Right forelimb (tissue), 1 donor: ENCODE results near the gene KCNN1.

Experiments
- DNase-seq: peaks from one replicate; pipeline ENCODE4 v3.0.0-alpha.2; 2018

KCNN1 gene

DNA sequence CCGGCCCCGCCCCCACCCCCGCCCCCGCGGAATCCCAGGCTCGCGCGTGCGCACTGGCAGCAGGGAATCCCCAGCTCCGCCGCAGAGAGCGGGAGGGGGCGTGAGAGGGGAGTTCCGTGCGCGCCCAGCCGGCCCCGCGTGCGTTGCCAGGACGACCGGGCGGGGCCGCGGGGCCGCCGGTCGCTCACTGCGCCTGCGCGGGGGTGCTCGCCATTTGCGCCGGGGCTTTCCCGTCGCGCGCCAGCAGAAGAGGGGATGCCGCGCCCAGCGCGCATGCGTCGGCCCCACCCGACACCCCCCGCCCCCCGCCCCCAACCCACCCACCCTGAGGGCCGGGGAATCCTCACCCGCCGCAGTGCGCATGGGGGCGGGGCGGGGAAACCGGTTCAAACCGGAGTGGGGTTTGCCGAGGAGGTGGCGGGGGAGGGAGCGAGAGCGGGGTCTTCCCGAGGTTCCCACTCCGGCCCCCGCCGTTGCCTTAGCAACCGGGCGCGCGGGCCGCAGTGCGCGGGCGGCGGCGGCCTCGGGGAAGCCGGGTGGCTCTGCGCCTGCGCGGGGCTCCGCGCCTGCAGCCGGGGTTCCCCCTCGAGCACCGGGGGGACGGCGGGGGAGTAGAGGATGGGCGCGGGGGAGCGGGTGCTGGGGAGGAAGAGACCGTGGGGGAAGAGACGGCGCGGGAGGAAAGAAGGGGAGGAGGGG is 18.9 kb upstream of the KCNN1 start:
- peak; percentile 99 for DNase-seq

DNA sequence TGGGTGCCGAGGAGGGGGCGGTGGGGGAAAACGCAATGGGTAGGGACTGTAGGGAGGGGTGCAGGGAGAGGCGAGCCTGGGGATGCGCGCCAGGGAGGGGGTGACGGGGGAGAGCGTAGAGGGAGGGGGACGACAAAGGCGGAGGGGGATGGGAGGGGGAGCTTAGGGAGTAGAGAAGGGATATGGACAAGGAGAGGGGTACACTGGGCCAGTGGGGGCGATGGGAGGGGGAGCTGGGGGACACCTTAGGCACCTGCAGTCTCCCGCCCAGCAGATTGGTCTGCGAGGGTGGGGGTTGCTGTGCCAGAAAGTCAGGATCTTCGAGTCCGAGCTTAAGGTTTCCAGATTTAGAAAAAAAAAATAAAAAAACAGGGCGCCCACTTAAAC is 18.4 kb upstream of the KCNN1 start:
- no peak for DNase-seq

DNA sequence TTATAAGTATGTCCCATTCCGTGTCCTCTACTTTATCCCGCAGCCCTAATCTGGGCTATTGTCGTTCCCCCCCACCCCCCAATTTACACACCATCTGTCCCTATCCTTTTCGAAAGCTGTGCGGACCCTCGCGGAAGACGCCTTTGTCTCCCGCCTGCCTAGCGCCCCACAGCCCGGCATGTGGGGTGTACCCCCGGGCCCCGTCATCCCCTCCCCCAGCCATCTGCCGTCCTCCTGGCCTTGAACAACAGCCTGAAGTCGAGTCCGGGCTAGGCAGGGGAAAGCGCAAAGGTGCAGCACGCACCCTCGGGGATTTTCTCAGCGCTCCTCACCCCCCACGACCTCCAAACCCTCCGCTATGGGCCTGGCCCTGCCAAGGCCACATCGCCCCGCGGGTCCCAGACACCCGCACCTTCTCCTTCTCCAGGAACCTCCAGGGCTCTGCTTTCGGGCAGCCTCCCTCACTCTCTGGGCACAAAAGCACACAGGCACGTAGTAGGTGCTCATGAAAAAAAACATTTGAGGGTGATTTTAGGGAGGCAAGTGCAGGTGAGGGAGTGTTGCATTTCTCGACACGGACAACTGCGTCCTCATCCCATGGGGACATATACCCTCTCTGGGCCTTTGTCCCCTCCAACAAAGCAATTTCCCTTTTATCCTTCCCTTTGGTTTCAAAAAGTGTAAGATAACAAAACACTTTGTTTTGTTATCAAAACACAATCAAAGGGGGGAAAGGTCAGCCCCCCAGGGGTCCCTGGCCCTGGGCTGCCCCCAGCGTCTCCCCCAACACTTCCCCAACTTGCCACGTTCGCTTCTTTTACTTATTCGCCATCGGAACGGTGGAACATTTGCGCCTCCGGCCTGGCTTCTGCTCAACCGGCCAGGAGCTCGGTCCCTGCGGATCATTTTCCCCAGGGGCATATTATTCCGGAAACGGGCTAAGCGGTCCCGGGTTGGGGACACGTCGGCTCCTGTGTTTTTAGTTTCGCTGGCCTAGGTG is 17.7 kb upstream of the KCNN1 start:
- no peak for DNase-seq

DNA sequence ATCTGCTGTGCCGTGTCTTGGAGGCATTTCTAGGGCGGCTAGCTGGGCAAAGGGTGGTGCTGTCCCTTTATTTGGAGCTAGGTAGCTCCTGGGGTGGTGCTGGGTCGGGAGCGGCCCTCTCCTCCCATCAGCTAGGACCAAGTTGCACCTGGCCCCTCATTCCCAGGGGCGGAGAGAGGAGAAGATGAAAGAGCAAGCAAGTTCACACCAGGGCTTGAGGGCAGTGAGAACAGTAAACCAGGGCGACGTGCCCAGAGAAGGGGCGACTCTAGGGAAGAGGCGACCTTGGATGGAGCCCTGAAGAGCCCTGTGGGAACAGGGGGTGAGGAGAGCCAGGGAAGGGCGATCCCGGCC is 17.0 kb upstream of the KCNN1 start:
- no peak for DNase-seq

DNA sequence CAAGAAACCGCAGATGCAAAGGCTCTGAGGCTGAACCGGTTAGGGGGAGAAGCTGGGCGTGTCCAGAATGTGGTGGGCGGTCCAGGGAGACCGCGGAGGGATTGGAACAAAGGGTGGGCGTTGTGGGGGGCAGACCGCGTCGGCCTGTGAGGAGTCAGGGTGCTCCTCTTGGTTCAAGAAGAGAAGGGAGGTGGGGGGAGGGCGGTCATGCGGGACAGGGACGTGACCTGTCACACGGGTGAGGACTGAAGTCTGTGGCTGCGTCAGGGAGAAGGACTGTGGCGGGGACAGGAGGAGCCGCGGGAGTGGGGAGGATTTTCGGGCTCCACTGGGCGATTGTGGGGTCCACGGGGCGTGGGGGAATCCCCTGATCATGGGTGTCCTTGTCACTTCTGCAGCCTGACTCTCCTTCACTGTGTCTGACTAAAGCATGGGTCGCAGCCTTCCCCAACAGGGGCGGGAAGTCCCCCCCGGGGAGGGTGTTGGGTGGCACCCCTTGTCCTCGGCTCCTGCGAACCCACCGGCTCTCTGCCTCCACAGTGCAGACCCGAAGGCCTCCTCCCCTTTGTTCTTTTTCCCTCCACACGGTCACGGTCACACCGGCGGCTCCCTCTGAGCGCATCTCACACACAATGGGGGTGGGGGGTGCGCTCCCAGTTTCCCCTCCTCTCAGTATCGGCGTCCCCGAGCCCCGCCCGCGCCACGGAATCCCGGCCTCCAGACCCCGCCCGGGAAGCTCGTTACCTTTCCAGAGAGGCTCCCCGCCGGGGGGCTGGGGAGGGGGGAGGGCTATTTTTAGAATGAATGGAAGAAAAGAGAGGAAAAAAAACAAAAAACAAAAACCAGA is 16.4 kb upstream of the KCNN1 start:
- no peak for DNase-seq

DNA sequence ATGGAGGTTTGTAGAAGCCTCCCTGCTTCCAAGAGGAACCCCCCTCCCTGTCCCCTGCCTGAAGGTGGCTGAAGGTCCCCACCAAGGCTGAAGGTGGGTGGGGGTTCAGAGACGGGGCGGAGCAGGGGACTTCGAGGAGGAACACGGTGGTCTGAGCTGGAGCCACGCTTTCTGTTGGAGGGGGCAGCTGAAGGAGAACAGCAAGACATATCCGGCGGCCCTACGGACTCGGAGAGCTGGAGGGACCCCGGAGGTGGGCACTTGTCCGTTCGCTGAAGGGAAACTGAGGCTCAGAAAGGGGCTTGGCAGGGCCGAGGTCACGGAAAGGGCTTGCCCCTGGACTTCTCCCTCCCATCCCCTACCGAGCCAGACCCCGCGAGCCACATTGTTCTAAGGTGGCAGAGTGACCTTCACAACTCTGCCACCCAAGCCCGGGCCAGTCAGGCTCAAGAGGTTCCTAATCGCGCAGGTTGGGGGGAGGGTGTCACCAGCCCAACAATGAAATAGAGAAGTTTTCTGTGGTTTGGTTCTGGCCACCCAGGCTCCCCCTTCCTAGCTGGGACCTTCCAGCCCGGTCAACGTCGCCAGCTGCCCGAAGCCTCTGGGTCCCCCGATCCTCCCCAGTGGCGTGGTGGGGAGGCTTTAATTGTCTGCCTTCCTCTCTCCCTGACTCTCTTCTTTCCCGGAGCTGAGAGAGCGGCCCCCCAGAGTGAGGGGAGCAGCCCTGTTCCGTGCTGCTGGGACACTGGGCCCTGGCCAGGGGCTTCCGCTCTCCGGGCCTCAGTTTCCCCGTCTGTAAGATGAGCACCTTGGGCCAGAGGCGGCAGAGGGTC is 15.5 kb upstream of the KCNN1 start:
- no peak for DNase-seq

DNA sequence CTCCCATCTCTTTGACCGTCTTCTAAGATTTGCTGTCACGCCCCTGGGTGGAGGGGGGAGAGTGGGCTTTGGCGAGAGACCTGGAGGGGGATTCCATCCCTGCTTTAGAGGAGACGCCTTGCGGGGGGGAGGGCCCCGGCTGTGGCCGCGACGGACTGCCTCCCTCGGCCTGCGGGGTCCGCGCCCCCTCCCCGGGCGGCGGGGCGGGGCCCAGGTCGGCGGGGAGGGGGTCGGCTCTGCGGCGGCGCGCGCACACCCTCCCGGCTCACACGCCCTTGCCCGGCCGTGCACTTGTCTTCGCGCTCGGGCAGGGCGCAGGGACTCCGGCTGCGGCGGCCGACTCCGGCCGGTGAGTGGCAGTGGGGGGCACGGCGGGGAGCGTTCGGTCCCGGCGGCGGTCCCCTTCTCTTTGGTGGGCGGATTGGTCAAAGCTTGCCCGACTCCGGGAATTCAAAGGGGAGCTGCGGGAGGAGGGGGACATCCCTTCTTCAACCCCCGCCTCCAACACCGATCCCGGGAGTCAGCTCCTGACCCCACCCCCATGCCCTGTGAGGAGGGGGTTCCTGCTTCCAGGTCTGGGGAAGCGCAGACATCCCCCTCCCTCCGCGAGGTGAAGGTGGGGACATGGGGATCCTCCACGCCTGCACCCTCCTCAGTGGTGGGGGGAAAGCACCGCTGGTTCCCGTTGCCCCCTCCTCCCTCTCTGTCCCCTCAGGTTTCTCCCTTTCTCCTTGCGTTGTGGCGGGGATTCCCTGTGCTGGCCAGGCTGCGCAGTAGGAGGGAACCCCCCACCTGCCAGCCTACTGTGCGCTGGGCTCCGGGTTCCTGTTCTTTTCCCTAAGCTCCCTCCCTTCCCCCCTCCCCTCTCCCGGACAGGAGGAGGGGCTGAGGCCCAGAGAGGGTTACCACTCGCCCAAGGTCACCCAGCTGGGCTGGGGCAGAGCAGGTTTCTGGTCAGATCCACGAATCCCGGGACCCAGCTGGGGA is 14.6 kb upstream of the KCNN1 start:
- DNase-seq, result no peak

DNA sequence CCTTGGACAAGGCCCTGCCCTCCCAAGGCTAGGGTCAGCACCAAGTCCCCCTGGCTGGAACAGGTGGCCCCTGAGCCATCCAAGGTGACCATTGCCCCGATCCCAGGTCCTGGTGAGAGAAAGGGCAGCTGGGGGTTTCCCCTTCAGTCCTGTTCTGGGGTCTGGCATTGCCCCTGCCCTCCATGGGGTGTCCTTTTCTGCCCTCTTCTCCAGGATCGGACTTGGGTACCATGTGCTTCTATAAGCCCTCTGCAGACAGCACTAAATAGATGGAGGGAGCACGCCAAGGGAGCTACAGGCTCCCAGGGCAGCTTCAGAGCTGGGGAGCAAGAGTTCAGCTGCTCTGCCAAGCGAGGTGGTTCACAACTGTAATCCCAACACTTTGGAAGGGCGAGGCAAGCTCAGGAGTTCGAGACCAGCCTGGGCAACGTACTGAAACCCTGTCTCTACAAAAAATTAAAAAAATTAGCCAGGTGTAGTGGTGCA is 13.5 kb upstream of the KCNN1 start:
- no peak for DNase-seq

DNA sequence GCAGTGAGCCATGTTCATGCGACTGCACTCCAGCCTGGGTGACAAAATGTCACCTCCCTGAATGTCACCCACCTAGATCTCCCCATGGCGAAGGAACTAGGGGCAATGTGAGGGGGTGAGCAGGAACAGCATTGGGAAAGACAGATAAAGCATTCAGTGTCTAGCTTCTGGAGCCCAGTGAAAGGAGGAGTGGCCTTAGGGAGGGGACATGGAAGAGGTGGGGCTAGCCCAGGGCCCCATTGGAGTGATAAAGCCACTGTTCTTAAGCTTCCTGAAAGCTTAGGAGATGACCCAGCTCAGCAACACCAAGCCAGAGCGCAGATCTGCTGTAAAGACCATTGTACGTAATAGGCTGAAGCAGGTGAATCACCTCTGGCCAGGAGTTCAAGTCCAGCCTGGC is 13.0 kb upstream of the KCNN1 start:
- no peak for DNase-seq

DNA sequence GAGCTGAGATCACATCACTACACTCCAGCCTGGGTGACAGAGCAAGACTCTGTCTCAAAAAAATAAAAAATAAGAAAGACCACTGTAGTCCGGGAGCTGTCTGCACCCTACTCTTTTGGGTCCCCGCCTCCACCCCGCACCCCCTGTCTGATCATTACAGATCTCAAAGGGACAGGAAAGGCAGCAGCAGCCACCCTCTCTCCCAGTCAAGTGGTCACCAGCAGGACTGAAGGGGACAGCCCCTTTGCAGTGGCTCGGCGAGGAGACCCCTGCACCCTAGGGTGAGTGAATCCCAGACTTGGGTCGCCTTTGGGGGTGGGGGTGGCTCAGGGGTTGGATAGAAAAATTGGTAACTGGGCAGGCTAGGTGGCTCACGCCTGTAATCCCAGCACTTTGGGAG is 12.5 kb upstream of the KCNN1 start:
- no peak for DNase-seq

DNA sequence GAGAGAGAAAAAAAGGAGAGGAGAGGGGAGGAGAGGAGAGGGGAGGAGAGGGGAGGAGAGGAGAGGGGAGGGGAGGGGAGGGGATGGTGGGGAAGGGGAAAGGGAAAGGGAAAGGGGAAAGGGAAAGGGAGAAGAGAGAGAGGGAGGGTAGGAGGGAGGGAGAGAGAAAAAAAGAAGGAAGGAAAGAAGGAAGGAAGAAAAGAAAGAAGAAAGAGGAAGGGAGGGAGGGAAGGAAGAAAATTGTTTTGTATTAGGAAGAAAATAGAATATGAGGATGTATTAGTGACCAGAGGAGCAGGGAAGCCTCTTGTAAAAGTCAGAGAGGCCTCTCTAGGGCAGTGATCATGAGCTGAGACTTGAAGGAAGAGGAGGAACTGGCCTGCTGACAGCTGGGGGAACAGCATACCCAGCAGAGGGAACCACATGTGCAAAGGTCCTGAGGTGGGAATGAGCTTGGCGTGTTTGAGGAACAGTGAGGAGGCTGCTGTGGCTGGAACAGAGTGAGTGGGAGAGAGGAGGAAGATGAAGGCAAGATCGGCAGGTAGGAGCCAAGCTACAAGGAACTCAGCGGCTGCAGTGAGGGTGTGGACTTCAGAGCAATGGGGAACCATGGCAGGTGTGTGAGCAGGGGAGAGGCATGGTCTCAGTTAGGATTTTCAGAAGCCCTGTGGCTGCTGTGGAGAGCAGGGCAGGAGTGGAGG is 9.6 kb upstream of the KCNN1 start:
- DNase-seq, result no peak

DNA sequence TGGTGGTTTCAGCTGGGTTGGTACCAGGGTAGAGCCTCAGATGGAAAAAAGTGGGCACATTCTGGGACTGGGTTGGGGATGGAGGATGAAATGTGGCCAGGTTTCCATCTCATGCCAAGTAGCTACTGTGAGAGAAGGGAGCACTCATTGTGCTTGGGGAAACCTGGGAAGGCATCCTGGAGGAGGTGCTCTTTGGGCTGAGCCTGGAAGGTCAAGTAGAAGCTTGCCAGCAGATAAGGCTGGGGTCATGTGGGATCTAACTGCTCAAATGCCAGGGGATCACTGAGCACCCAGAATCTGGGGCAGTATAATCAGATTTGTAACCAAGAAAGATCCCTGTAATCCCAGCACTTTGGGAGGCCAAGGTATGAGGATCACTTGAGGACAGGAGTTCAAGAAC is 9.0 kb upstream of the KCNN1 start:
- no peak for DNase-seq

DNA sequence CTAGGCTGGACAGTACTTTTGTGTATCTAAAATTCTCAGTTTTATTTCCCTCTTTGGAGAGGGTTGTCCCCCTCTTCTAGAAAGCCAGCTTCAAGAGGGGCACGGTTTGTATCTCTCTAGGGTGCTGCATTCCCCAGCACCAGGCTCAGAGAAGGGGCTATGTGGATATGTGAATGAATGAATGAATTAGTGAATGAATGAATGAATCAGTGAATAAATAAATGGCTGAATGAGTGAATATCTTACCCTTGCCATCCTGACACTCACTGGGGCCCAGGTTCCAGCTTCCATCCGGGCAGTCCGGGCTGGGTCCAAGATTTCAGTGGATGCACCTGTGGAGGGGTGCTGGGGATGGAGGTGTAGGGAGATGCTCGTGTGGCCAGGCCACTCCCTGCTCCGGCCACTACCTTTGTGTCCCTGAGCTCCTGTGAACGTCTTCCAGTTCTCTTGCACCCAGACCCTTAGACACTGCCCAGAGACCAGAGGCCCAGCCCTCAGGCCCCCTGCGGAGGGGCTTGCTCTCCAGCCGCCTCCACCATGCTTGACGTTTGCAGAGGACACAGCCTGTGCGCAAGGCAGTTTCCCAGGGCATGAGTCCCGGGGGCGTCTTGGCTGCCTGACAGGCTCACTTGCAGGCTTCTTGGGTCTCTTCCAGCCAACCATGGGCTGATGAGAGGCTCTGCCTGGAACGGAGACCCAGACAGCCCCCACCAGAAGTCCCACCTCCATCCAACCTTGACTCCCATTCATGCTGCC is 2.8 kb upstream of the KCNN1 start:
- no peak for DNase-seq

DNA sequence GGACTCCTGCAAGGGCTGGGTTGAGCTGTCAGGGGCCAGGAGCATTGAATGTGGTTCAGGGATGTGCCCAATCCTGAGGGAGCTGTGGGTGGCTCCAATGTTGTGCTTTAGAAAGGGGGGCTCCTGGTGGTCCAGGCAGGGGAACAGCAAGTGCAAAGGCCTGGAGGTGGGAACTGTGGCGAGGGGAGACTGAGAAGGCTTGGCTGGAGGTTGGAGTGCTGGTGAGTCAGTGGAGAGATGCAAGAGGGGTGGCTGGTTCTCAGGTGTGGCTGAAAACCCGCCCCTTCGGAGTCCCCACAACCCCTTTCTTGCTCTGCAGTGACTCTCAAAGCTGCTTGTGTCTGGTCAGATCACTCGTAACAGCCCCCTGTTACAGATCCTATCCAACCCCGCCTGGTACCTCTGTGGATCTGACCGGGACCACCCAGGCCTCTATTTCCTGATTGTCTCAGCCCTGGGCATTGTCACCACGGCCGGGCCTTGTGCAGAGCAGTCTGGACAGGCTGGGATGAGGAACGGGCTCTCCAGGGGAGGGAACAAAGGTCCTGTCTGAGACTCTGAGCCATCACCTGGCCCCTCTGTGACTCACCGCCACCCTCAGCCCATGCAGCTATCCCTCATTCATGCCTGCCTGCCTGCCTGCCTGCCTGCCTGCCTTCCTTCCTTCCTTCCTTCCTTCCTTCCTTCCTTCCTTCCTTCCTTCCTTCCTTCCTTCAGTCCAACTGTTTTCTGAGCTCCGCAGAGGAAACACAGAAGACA is 1.4 kb upstream of the KCNN1 start:
- DNase-seq, result no peak

DNA sequence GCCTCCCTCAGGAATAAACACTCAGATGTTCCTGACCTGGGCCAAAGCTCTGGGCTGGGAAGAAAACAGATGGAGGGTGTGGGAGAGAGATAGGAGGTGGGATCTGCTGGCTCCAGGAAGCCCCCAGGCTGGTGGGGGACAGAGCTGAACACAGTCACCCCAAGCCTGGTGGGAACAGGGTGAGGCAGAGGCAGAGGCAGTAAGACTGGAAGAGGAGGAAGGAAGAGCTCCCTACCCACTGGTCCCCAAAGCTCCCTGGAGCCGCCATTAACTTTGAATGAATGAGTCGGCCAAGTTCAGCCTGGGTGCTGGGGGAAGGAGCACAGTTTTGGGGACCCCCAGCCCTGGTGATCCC is 801 bp upstream of the KCNN1 start:
- DNase-seq, result no peak

DNA sequence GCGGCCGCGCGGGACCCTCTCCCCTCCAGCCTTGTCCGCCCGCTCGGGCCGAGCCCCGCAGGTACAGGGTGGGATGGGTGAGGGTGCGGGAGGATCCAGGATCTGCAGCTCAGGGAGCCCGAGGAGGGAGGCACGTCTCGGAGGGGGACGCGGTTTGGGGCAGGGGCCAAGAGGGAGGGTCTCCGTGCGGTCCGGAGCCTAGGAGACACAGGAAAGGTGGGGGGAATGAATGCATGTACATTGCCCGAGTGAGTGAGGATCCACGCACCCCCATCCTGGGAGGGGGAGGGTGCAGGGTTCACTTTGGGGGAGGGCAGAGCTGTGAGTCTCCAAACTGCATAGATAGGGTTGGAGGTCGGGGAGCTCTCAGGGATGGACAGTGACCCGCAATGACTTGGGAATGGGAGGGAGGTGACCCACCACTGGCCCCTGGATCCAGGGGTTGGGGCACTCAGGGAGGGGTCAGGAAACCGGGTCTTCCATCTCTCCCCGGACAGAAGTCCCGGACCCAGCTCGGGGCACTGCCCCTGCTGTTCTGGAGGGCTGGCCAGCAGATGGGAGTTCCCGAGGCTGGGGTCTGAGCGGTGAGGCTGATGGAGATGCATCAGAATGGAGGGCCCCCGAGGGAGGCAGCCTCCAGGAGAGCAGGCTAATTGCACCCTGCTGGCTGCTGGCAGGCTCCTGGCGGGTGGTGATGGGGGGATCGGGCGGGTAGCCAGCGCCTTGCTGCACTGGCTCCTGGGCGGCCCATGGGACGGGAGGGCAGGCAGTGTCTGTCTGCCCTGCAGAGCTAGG is 547 bp downstream of the KCNN1 start:
- no peak for DNase-seq

DNA sequence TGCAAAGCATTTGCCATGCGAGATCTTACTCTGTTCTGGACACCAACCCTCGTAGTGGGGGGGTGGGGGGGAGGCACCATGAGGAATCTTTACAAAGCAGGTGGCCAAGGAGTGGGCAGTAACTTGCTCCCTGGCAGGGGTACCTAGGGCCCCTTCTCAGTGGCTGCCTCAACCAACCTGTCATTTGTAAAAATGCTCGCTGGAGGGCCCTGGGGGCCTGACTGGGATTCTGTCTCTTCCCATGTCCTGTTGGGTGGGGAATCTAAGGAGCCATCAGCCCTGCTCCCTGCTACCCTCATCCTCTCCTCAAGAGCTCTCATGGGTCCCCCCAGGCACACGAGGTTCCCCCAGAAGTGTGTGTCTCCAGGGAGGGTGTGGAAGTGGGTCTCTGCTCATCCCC is 1.5 kb downstream of the KCNN1 start:
- DNase-seq, result no peak
